ENCODE results near the gene MTG1. TPM values are rescaled to one million over a fixed set of nuclear protein-coding genes. Genes with fewer than 3 reads are reported as not detected.

MTG1 gene, protein sequence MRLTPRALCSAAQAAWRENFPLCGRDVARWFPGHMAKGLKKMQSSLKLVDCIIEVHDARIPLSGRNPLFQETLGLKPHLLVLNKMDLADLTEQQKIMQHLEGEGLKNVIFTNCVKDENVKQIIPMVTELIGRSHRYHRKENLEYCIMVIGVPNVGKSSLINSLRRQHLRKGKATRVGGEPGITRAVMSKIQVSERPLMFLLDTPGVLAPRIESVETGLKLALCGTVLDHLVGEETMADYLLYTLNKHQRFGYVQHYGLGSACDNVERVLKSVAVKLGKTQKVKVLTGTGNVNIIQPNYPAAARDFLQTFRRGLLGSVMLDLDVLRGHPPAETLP
- 10 to 100 TPM; 14.8 to 29.7 (median 23.1) TPM for total RNA-seq

DNA sequence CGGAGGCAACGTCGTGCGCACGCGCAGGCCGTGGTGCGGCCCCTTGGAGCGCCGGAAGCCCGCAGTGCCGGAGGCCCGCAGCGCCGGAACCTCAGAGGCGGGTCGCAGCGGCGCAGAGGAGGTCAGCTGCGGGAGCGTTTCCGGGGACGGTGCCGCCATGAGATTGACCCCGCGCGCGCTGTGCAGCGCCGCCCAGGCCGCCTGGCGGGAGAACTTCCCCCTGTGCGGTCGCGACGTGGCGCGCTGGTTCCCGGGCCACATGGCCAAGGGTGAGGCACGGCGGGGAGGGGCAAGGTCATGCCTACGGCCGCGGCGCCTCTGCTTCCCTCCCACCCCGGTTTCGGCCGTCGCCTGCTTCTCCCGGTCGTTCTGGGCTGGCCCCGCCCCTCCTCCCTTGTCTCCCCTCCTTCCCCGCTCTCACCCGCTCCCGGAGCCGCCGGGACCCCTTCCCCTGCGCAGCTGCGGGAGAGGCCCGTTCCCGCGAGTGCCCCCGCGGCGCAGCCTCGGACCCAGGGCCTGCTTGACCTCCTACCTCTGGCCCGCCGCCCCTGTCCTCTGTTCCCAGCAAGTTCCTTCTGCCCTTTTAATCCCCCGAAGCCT is at the start of gene MTG1:
Gene MTG1 (plus strand): TSS at position 94 of the 600 bp plus-strand sequence. CDS start 64 bp downstream, at position 158.
- TF ChIP-seq, protein P1, sequence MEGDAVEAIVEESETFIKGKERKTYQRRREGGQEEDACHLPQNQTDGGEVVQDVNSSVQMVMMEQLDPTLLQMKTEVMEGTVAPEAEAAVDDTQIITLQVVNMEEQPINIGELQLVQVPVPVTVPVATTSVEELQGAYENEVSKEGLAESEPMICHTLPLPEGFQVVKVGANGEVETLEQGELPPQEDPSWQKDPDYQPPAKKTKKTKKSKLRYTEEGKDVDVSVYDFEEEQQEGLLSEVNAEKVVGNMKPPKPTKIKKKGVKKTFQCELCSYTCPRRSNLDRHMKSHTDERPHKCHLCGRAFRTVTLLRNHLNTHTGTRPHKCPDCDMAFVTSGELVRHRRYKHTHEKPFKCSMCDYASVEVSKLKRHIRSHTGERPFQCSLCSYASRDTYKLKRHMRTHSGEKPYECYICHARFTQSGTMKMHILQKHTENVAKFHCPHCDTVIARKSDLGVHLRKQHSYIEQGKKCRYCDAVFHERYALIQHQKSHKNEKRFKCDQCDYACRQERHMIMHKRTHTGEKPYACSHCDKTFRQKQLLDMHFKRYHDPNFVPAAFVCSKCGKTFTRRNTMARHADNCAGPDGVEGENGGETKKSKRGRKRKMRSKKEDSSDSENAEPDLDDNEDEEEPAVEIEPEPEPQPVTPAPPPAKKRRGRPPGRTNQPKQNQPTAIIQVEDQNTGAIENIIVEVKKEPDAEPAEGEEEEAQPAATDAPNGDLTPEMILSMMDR (IDR thresholded peaks at IDR 0.05; ENCODE audit: low read depth) = no peak

DNA sequence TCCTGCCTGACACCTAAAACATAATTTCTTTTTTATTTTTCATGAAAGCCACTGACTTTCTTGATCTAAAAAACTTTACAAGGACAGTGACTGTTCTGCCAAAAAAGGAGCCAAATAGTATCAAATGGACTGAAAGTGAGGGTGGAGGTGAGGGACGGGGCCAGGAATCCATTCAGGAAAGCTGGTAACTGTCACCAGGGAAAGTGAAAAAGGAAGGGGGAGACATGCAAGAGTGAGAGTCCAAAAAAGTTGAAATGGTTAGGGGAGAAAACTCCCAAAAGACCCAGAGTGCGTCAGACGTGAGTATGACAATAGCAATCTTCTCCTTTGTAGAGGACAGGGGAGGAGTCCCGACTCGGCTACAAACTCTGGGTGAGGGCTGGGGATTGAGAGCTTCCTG is 49.7 kb upstream of the MTG1 start:
- TF ChIP-seq, protein P1 (IDR thresholded peaks at IDR 0.05; ENCODE audit: low read depth) = no peak

DNA sequence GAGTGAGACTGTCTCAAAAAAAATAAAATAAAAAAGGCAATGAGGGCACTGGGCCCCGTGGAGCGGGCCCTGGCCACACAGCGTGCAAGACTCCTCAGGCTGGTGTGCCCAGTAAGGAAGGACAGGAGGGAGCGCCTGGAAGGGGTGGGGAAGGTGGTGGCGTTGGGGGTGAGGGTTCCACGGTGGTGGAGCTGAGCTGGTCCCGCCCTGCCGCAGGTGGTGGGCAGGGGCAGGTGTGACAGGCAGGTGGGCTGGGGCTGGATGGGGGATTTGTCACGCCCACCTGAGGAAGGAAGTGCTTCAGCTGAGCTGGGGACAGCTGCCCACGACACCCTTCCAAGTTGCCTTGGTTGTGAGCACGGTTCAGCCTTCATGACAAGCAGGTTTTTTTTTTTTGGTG is 47.5 kb upstream of the MTG1 start:
- TF ChIP-seq, protein P1 (IDR thresholded peaks at IDR 0.05; ENCODE audit: low read depth) = no peak

DNA sequence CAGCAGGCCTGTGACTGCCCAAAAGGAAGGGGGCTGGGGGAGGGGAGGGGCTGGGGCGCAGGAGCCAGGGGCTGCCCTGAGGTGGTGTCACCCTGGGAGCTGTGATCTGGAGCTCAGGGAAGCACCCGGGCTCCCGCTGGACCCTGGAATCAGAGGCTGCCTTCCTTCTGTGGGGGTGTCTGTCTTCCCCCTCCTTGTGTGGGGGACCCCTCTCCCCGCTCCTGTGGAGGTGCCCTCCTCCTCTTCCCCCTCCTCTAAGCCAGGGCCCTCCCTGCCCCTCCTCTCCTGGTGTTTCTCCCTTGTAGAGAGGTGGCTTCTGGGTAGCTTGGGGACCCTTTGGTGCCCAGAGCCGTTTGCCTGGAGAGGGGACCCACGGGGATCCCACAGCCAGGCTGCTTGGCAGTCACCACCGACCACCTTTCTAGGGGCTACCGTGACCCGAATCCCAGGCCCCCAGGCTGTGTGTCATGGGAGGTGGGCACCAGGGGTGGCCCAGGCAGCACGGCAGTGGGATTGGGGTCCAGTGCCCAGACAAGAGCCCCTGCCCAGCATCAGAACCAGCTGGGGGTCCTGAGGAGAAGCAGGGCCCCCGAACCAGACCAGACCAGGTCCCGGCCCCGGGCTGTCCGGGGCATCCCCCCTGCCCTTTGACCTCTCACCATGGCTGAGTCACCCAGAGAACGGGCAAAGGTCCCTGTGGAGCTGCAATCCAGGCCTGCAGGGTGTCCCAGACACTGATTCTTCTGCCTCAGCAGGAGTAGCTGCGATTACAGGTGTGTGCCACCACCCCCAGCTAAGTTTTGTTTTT is 46.0 kb upstream of the MTG1 start:
- TF ChIP-seq, protein P1 (IDR thresholded peaks at IDR 0.05; ENCODE audit: low read depth) = no peak

- TF ChIP-seq, protein P1 (IDR thresholded peaks at IDR 0.05; ENCODE audit: low read depth) = no peak
Measured at GRCh38 chr10:133349160-133349568, 44.8 kb upstream of the MTG1 start.

DNA sequence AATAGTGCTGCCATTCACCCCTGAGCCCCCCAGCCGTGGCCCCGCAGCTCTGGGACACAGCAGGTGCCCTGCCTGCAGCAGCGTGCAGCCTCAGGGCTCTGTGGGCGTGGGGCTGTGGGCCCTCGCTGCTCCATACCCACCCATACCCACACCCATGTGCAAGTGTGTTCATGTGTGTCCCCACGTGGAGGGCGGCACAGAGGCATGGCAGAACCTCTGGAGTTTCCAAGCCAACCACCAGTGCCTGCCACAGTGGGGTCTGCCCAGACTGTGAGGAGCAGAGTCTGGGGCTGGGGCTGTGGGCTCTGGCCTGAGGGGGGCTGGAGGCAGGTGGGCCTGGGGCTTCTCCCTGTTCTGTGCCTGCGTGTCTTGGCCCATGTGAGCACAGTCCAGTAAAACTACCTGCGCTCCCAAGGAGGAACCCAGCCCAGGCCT is 44.4 kb upstream of the MTG1 start:
- TF ChIP-seq, protein P1 (IDR thresholded peaks at IDR 0.05; ENCODE audit: low read depth) = no peak
